Measurements from ENCODE around the gene PRSS22.

- TF ChIP-seq EZH2phosphoT487 (IDR thresholded peaks at IDR 0.05; ENCODE audit: borderline replicate concordance, low read depth, low read length) (no peak), CTCF (conservative IDR thresholded peaks at IDR 0.05; ENCODE audit: low read length) (no peak)
These were observed 5.1 kb downstream of the PRSS22 start for GRCh38 chr16:2852731-2853507.
